HL-60 (cell line): ENCODE results near the gene RGL1.

Experiments
- DNase-seq, 2 experiments: peaks; one replicate each; pipeline ENCODE4 v3.0.0-alpha.2; 2010 to 2020; ENCODE audit warnings: low read depth in 1 of 2, low spot score in 1 of 2
- H3K27ac ChIP-seq: fragments of 250-450 bp; sonication (Bioruptor Pico); replicated peaks from 2 replicates; pipeline ENCODE4 v1.5.1; 2020; ENCODE audit warnings: mild to moderate bottlenecking, moderate library complexity
- H3K27me3 ChIP-seq: fragments of 250-450 bp; sonication (Bioruptor Pico); 2 replicates; pipeline ENCODE4 v1.5.1; 2021; ENCODE audit warnings: mild to moderate bottlenecking, moderate library complexity; ENCODE audit not compliant: insufficient read depth, poor library complexity, severe bottlenecking
- H3K4me3 ChIP-seq: replicated peaks from 2 replicates; pipeline ENCODE4 v1.5.1; 2011; ENCODE audit warnings: mild to moderate bottlenecking, control low read depth, low read length; ENCODE audit not compliant: insufficient read depth
- CTCF ChIP-seq: IDR thresholded peaks from one replicate; pipeline ENCODE4 v1.5.1; 2011; ENCODE audit warnings: low read length, control low read depth, inconsistent platforms; ENCODE audit not compliant: insufficient read depth
- GABPA ChIP-seq: IDR thresholded peaks from 2 replicates; pipeline ENCODE4 v1.6.1; 2012; ENCODE audit warnings: low read depth
- POLR2AphosphoS5 ChIP-seq: IDR thresholded peaks from 2 replicates; pipeline ENCODE4 v1.6.1; 2012; ENCODE audit warnings: low read depth
- SPI1 ChIP-seq: IDR thresholded peaks from 2 replicates; pipeline ENCODE4 v1.6.1; 2012; ENCODE audit warnings: low read depth, mild to moderate bottlenecking, borderline replicate concordance
- TF ChIP-seq, protein P1 (sequence below): IDR thresholded peaks from 2 replicates; pipeline ENCODE4 v1.6.1; 2012; ENCODE audit warnings: low read depth; ENCODE audit not compliant: insufficient replicate concordance

Gene RGL1

GRCh38 chr1:183819059-183819458, 14.1 kb downstream of the RGL1 start:
- Histone ChIP-seq H3K27me3 (no peaks in the 10 kb centered on the region), H3K27ac (no peak overlapping the region), H3K4me3 (no peak overlapping the region)
- TF ChIP-seq CTCF: no peak
- no peak for TF ChIP-seq POLR2AphosphoS5
- TF ChIP-seq SPI1: no peak
- TF ChIP-seq, protein P1, sequence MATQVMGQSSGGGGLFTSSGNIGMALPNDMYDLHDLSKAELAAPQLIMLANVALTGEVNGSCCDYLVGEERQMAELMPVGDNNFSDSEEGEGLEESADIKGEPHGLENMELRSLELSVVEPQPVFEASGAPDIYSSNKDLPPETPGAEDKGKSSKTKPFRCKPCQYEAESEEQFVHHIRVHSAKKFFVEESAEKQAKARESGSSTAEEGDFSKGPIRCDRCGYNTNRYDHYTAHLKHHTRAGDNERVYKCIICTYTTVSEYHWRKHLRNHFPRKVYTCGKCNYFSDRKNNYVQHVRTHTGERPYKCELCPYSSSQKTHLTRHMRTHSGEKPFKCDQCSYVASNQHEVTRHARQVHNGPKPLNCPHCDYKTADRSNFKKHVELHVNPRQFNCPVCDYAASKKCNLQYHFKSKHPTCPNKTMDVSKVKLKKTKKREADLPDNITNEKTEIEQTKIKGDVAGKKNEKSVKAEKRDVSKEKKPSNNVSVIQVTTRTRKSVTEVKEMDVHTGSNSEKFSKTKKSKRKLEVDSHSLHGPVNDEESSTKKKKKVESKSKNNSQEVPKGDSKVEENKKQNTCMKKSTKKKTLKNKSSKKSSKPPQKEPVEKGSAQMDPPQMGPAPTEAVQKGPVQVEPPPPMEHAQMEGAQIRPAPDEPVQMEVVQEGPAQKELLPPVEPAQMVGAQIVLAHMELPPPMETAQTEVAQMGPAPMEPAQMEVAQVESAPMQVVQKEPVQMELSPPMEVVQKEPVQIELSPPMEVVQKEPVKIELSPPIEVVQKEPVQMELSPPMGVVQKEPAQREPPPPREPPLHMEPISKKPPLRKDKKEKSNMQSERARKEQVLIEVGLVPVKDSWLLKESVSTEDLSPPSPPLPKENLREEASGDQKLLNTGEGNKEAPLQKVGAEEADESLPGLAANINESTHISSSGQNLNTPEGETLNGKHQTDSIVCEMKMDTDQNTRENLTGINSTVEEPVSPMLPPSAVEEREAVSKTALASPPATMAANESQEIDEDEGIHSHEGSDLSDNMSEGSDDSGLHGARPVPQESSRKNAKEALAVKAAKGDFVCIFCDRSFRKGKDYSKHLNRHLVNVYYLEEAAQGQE: no peak
- TF ChIP-seq GABPA: no peak
- DNase-seq: no peak

GRCh38 chr1:183821309-183821888, 16.5 kb downstream of the RGL1 start:
- no peak for DNase-seq
- TF ChIP-seq CTCF (no peak), POLR2AphosphoS5 (no peak), GABPA (no peak), SPI1 (no peak)
- TF ChIP-seq, protein P1: no peak
- Histone ChIP-seq H3K4me3 (no peak overlapping the region), H3K27ac (no peak overlapping the region), H3K27me3 (no peaks in the 10 kb centered on the region)

- TF ChIP-seq POLR2AphosphoS5 (no peak), SPI1 (no peak), GABPA (no peak), CTCF (no peak)
- TF ChIP-seq, protein P1: no peak
- Histone ChIP-seq H3K27ac (no peak overlapping the region), H3K27me3 (no peaks in the 10 kb centered on the region), H3K4me3 (no peak overlapping the region)
- no peak for DNase-seq
Observed at GRCh38 chr1:183821889-183822611, 17.1 kb downstream of the RGL1 start.
